Putamen (tissue), 1 donor: ENCODE data around the gene CRIP2.

Source experiments
- DNase-seq: peaks from one replicate; pipeline ENCODE4 v3.0.0-alpha.2; 2016; ENCODE audit warnings: low spot score

The CRIP2 gene

DNA sequence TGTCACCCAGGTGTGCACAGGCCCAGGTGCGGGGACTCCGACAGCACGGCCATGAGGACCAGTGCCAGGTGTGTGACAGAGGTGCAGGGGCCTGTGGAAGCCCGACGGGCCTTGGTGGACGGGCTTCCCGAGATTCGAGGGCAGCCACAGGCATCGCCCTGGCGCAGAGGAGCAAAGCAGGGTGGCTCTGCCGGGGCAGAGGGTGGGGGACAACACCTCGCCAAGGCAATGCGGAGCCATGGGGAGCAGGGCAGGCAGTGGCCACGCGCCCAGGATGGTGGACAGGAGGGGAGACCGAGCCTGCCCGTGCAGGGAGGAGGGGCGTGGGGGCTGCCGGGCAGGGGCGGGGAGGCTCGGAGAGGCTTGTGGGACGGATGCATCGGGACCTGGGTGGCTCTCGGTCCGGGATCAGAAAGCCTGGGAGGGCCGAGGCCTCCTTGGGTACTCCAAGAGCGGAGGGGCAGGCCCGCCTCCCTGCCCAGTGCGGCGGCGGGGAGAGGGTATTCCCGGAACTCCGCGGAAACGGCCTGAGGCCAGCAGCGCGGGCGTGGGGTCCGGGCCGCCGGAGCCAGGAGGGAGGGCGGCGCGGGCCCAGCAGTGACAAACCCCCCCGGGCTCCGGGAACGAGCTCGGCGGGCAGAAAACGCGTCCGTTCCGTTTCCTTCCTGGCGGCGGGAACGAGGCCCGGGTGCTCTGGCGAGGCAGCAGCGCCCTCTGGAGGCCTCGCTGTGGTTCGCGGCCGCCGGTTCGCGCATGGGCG lies 53.4 kb downstream of the CRIP2 start:
- peak; percentile 80 for DNase-seq

DNA sequence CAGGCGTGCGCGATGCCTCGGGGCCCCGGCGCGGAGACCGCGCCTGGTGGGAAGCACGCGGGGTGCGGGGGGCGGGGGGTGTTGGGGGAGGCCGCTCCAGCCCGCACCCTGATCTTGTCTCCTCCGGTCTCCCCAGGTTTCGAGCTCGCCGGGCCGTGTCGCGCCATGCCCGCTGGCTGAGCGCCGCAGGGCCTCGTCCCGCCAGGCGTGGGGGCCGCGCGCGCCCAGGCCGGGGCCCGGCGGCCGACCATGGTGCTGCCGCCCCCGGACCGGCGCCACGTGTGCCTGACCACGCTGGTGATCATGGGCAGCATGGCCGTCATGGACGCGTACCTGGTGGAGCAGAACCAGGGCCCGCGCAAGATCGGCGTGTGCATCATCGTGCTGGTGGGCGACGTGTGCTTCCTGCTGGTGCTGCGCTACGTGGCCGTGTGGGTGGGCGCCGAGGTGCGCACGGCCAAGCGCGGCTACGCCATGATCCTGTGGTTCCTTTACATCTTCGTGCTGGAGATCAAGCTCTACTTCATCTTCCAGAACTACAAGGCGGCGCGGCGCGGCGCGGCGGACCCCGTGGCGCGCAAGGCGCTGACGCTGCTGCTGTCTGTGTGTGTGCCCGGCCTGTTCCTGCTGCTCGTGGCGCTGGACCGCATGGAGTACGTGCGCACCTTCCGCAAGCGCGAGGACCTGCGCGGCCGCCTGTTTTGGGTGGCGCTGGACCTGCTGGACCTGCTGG lies 54.1 kb downstream of the CRIP2 start:
- no peak for DNase-seq

DNA sequence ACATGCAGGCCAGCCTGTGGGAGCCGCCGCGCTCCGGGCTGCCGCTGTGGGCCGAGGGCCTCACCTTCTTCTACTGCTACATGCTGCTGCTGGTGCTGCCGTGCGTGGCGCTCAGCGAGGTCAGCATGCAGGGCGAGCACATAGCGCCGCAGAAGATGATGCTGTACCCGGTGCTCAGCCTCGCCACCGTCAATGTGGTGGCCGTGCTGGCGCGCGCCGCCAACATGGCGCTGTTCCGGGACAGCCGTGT lies 54.6 kb downstream of the CRIP2 start:
- DNase-seq: no peak
